Epithelial cell of esophagus (primary cell): ENCODE measurements around the gene TREX2.

Experiments
- DNase-seq: peaks from one replicate; pipeline ENCODE4 v3.0.0; 2010; ENCODE audit warnings: low read depth
- H3K4me3 ChIP-seq: 2 replicates; pipeline ENCODE4 v1.5.1; 2011; ENCODE audit warnings: mild to moderate bottlenecking, low read length, control low read depth
- CTCF ChIP-seq: IDR thresholded peaks from 2 replicates; pipeline ENCODE4 v1.5.1; 2011; ENCODE audit warnings: low read depth, mild to moderate bottlenecking, low read length, control low read depth, inconsistent platforms; ENCODE audit not compliant: insufficient read depth; ENCODE audit errors: missing control alignments

TREX2 gene

DNA sequence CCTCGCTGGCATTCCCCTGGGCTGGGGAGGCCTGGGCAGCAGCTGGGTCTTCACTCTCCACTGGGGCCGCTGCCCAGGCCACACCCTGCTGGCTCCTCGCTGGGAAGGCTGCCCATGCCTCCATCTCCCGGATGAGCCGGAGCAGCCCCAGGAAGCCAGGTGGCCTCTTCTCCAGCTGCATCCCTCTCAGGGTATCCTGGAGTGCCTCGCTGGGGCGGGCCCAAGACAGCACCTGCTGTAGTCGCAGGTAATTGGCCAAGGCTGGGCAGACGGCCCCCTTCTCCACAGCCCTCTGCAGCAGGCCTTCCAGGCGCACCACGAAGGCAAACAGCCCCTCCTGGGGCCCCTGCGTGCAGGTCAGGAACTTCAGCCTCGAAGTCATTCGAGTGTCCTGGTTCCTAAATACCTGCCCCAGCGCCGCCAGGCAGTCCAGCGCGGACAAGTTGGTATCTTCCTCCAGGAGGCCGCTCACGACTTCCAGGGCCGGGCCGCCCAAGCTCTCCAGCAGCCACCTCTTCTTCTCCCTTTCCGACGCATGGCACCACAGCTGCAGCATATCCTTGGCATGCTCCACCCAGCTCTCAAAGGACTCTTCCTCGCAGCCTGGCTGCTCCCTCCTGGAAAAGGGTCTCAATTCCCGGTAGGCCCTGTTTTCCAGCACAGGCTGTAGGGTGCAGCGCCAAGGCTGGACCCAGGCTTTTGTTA is 48.4 kb downstream of the TREX2 start:
- TF ChIP-seq CTCF: no peak
- no peak for DNase-seq
- H3K4me3 ChIP-seq: no peak overlapping the region

- H3K4me3 ChIP-seq: no peak overlapping the region
- DNase-seq: no peak
- TF ChIP-seq CTCF: no peak
Observed at GRCh38 chrX:153396320-153397195, 49.3 kb downstream of the TREX2 start.

GRCh38 chrX:153395613-153396319 is 50.1 kb downstream of the TREX2 start:
- no peak overlapping the region for H3K4me3 ChIP-seq
- TF ChIP-seq CTCF: no peak
- DNase-seq: no peak

DNA sequence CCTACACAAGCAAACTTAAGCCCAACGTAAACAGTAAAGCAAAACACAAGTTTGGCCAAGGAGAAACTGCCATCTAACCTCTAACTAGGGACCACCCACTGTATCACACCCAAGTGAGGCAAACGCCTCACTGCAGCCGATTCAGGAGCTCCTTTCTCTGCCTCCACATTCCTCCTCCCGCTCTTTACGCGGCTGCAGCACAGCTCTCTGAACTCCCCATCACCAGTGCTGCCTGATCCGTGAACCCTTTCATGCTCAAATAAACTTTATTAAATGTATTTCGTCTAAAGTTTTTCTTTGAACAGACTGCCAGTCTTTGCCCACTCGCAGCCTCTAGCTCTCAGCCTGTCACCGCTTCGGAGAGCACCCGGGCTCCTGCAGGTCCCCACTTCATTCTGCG is 51.2 kb downstream of the TREX2 start:
- no peak for TF ChIP-seq CTCF
- DNase-seq: no peak

More for the DNA sequence above, 51.2 kb downstream of the TREX2 start:
- H3K4me3 ChIP-seq: no peak overlapping the region
